HG02763 (cell line): ENCODE measurements around the gene ANGPTL8.

Experiments used
- ATAC-seq: cut with Tn5 transposase; IDR thresholded peaks from one replicate; pipeline ENCODE4 v1.9.1; 2021; ENCODE audit warnings: mild to moderate bottlenecking, moderate library complexity; ENCODE audit not compliant: unreplicated experiment

Gene ANGPTL8

GRCh38 chr19:11203194-11204075 is 36.0 kb upstream of the ANGPTL8 start:
- ATAC-seq: no peak

DNA sequence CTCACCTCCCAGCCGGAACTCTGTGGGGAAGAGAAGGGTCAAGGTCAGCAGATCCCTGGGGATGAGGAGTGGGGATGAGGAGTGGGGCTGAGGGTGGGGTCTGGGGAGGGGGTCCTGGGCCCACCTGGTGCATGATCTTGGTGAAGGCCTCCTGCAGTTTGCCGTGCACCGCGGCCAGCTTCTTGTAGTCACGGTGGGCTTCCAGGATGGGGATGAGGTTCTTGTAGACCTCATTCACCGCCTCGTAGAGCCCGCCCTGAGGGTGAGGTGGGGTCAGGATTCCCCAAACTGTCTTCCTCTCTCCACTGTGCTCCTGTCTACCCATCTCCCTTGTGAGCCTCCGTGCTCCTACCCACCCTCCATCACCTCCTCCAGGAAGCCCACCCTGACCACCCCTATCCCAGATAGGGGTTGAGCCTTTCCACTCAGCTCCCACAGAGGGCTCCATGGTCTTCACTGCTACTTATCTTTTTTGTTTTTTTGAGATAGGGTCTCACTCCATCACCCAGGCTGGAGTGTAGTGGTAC is 35.3 kb upstream of the ANGPTL8 start:
- ATAC-seq: no peak

GRCh38 chr19:11204943-11205349 is 34.5 kb upstream of the ANGPTL8 start:
- no peak for ATAC-seq

GRCh38 chr19:11205939-11206570 is 33.4 kb upstream of the ANGPTL8 start:
- ATAC-seq: no peak

DNA sequence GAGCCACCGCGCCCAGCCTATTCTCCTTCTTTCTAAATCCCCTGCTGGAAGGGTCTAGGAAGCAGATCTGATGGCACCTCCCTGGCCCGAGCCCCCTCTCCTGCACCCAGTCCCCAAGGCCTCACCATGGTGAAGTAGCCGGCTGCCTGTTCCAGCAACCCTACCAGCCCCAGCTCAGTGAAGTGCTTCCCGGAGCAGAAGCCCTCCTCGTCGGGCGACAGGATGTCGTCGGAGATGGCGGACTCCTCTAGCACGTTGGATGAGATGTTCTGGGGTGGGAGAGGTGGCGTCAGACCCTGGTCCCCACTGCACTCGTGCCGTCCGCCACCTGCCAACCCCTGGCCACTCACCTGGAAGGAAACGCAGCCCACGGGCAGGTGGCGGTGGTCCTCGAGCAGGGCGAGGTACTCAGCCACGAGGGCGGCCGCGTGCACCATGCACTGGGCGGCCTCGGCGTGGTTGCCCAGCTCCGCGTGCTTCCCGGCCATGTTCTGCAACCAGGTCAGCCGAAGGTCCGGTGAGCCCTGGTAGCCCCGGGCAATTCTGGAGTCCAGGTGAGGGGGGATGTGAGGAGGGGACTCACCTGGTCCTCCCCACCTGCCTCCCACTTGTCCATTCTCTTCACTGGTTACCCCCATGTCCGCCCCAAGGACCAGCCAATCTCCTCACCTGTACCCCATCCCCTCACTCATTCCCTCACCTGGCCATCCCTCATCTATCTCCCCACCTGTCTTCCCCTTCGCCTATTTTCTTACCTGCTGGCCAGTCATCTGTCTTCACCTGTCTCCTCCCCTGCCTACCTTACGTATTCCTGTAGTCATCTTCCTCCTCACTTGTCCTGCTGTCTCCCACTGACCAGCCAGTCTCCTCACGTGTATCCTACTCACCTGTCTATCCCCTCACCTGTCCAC is 30.6 kb upstream of the ANGPTL8 start:
- no peak for ATAC-seq

DNA sequence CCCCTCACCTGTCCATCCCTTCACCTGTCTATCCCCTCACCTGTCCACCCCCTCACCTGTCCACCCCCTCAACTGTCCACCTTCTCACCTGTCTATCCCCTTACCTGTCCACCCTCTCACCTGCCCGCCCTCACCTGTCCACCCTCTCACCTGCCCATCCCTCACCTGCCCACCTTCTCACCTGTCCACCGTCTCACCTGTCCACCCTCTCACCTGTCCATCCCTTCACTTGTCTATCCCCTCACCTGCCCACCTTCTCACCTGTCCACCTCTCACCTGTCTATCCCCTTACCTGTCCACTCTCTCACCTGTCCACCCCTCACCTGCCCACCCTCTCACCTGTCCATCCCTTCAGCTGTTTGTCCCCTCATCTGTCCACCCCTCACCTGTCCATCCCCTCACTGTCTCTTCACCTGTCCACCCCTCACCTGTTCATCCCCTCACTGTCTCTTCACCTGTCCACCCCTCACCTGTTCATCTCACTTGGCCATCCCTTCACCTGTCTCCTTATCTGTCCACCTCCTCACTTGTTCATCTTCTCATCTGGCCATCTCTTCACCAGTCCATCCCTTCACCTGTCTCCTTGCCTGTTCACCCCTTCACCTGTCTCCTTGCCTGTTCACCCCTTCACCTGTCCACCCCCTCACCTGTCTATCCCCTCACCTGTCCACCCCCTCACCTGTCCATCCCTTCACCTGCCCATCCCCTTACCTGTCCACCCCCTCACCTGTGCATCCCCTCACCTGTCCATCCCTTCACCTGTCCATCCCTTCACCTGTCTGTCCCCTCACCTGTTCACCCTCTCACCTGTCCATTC is 29.4 kb upstream of the ANGPTL8 start:
- no peak for ATAC-seq

- ATAC-seq: no peak
Observed at GRCh38 chr19:11210656-11210928, 28.8 kb upstream of the ANGPTL8 start.

DNA sequence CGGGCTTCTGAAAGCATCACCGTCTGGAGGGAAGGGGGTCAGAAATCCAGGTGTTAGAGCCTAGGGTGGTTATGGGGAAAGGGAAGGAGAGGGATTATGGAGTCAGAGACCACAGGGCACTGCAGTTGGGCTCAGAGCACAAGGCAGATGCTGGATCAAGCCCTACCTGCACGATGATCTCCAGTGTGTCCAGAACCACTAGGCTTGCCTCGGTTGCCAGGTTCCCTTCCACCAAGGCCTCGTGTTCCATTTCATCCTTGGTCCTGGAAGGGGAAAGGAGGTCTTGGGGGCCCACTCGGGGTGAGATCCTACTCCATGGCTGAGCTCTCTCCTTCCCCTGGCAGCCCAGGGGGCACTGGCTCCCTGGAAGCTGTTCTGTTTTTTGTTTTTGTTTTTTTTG is 25.0 kb upstream of the ANGPTL8 start:
- ATAC-seq: no peak

GRCh38 chr19:11221082-11221598 is 18.3 kb upstream of the ANGPTL8 start:
- ATAC-seq: no peak

- no peak for ATAC-seq
Observed at GRCh38 chr19:11223200-11223599, 16.2 kb upstream of the ANGPTL8 start.

DNA sequence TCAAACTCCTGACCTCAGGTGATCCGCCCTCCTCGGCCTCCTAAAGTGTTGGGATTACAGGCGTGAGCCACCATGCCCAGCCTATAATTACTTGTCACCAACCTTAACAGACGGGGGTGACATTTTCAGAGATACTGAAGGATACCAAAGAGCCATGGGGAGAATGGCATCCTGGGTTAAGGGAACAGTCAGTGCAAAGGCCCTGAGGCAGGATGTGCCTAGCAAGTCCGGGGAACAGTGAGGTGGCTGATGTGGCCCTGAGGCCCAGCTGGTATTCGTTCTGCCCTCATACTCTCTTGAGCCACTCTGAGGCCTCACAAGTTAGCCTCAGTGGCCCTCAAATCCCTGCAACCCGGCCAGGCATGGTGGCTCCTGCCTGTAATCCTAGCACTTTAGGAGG is 15.0 kb upstream of the ANGPTL8 start:
- ATAC-seq: no peak

- ATAC-seq: no peak
Observed at GRCh38 chr19:11225172-11225571, 14.2 kb upstream of the ANGPTL8 start.

- ATAC-seq: no peak
Observed at GRCh38 chr19:11225815-11226214, 13.6 kb upstream of the ANGPTL8 start.

DNA sequence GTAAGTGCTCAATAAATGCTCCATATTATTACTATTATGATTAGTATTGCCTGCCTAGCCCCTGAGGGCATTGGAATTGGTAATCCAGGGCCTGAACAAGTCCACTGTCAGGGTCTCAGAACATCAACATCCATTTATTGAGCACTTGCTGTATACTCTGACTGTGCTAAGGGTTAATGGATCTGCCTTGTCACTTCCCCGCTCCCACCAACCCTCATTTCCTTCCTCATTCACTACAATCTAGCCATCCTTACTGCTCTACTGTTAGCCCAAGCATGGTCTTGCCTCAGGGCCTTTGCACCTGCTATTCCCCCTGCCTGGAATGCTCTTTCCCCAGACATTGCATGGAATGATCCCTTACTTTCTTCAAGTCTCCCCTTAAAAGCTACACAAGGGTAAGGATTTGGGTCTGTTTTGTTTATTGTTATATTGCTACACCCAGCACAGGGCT is 12.7 kb upstream of the ANGPTL8 start:
- no peak for ATAC-seq

DNA sequence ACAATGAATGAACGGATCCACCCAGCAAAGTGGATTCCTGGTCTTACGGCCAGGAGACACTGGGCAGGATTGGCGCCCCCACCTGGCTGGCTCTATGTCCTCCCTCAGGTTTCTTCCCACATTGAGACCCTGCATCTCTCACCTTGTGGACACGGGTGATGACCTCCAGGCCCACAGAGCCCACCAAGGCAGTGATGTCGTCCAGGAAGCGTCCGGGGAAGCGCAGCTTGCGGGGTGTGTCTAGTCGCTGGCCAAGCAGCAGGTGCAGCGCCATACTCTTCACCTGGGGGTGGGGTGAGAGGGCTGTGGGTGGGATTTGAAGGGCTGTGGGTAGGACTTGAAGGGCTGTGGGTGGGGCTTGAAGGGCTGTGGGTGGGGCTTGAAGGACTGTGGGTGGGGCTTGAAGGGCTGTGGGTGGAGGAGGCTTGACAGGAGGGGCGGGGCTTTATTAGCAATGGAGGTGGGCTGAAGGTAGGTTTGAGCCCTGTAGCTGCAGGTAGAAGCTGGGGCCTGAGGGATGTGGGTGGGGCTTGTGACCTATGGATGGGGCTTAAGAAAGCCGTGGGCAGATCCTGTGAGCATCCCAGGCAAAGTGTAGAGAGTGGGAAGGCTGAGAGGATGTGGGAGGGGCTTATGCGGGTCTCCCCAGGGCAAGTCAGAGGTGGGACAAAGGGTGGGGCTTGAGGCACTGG is 12.1 kb upstream of the ANGPTL8 start:
- ATAC-seq: no peak

- no peak for ATAC-seq
Observed at GRCh38 chr19:11230621-11231386, 8.6 kb upstream of the ANGPTL8 start.

GRCh38 chr19:11232555-11232954 is 6.9 kb upstream of the ANGPTL8 start:
- no peak for ATAC-seq

DNA sequence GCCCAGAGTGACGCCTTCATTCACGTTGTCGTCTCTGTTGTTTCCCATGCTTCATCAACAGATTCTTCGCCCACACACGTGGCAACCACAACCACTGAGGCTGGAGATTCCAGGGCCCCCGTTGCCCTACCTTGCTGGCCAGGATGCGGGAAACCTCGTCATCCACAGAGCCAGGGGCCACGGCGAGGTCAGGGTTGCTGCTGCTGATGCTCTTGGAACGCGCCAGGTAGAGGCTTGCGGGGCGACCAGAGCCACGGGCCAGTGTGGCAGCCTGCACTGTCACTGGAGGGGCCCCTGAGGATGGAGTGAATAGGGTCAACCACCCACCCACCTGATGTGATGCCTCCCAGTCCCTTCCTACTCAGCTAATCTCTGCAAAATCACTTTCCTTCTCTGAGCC is 6.3 kb upstream of the ANGPTL8 start:
- no peak for ATAC-seq
